Upper lobe of right lung (tissue), 1 donor: ENCODE data around the gene PDE7B. TPM values are rescaled to one million over a fixed set of nuclear protein-coding genes. Genes with fewer than 3 reads are reported as not detected.

ENCODE experiments used
- ATAC-seq: fragments of 200-7000 bp; cut with Tn5 transposase; one replicate; pipeline ENCODE4 v1.9.1; 2020; ENCODE audit warnings: mild to moderate bottlenecking, moderate library complexity
- DNase-seq: peaks from one replicate; pipeline ENCODE4 v3.0.0-alpha.2; 2020
- H3K27ac ChIP-seq: fragments of 200-600 bp; one replicate; pipeline ENCODE4 v1.8.0; 2022
- H3K27me3 ChIP-seq: fragments of 200-600 bp; one replicate; pipeline ENCODE4 v1.8.0; 2022; ENCODE audit warnings: mild to moderate bottlenecking
- H3K36me3 ChIP-seq: fragments of 200-600 bp; one replicate; pipeline ENCODE4 v1.8.0; 2022
- H3K4me1 ChIP-seq: fragments of 200-600 bp; one replicate; pipeline ENCODE4 v1.8.0; 2022
- H3K4me3 ChIP-seq: fragments of 200-600 bp; one replicate; pipeline ENCODE4 v1.8.0; 2022; ENCODE audit warnings: mild to moderate bottlenecking
- H3K9me3 ChIP-seq: fragments of 200-600 bp; one replicate; pipeline ENCODE4 v1.8.0; 2022
- CTCF ChIP-seq: fragments of 200-600 bp; IDR thresholded peaks from one replicate; pipeline ENCODE4 v1.8.0; 2022; ENCODE audit warnings: antibody characterized with exemption
- intact Hi-C: fragments of 100-400 bp; cut with DNase I; formaldehyde crosslinking; loops from one replicate; pipeline ENCODE4 v1.11.0; 2022
- total RNA-seq: library from RNA; stranded (reverse); fragmentation: NEBNext Ultra II Directional; extraction: Animal tissue kit (Norgen Biotek cat#: 25700); gene quantifications from one replicate; pipeline ENCODE4 v1.2.1, GENCODE V29; 2021
- donor health status: DM: no; HTN: yes; CAD: no; lungs with severe emphysema.

Gene PDE7B
- total RNA-seq, 1 donor from 2014 or later, result 4.2 TPM

- ATAC-seq (peak; percentile 55), DNase-seq (no peak)
- no peaks in the 10 kb centered on the region for H3K36me3 ChIP-seq
- no peak for TF ChIP-seq CTCF
- H3K4me1 ChIP-seq, result peaks cover 21% of the 10 kb centered on the region
- intact Hi-C loops, result no loop called here
- H3K9me3 ChIP-seq, result no peaks in the 10 kb centered on the region
- peak overlapping the region; percentile 44 for H3K4me3 ChIP-seq
- peak overlapping the region; percentile 63 for H3K27ac ChIP-seq
- H3K27me3 ChIP-seq, result no peaks in the 10 kb centered on the region
Measured at GRCh38 chr6:136037242-136037875, 185.9 kb downstream of the PDE7B start.

GRCh38 chr6:136037876-136038460 is 186.5 kb downstream of the PDE7B start:
- no peaks in the 10 kb centered on the region for H3K36me3 ChIP-seq

GRCh38 chr6:136038531-136038930 is 187.0 kb downstream of the PDE7B start:
- Histone ChIP-seq H3K36me3 (no peaks in the 10 kb centered on the region), H3K4me3 (peak overlapping the region; percentile 44), H3K27me3 (no peaks in the 10 kb centered on the region), H3K9me3 (no peaks in the 10 kb centered on the region), H3K4me1 (peaks cover 21% of the 10 kb centered on the region), H3K27ac (no peak overlapping the region)
- no peak for TF ChIP-seq CTCF
- no peak for DNase-seq
- intact Hi-C loops, result no loop called here
- no peak for ATAC-seq

More at GRCh38 chr6:136037876-136038460, 186.5 kb downstream of the PDE7B start:
- peak; percentile 25 for TF ChIP-seq CTCF
- peaks cover 21% of the 10 kb centered on the region for H3K4me1 ChIP-seq
- DNase-seq, result peak; percentile 66
- H3K9me3 ChIP-seq, result no peaks in the 10 kb centered on the region
- no peaks in the 10 kb centered on the region for H3K27me3 ChIP-seq
- ATAC-seq, result peak; percentile 67
- H3K27ac ChIP-seq, result peak overlapping the region; percentile 63
- intact Hi-C loops, result no loop called here
- H3K4me3 ChIP-seq, result peak overlapping the region; percentile 44

- Histone ChIP-seq H3K4me3 (peak overlapping the region; percentile 44), H3K4me1 (peaks cover 21% of the 10 kb centered on the region), H3K27me3 (no peaks in the 10 kb centered on the region), H3K9me3 (no peaks in the 10 kb centered on the region), H3K36me3 (no peaks in the 10 kb centered on the region), H3K27ac (no peak overlapping the region)
- no peak for TF ChIP-seq CTCF
- ATAC-seq (no peak), DNase-seq (no peak)
- intact Hi-C loops, result no loop called here
Measured at GRCh38 chr6:136039185-136039584, 187.7 kb downstream of the PDE7B start.

- H3K36me3 ChIP-seq, result no peaks in the 10 kb centered on the region
- no peak overlapping the region for H3K4me3 ChIP-seq
- no peak for ATAC-seq
- no peaks in the 10 kb centered on the region for H3K9me3 ChIP-seq
- peak overlapping the region; percentile 48 for H3K27ac ChIP-seq
- no peaks in the 10 kb centered on the region for H3K27me3 ChIP-seq
- peaks cover 3% of the 10 kb centered on the region for H3K4me1 ChIP-seq
- TF ChIP-seq CTCF, result no peak
- intact Hi-C loops, result no loop called here
- no peak for DNase-seq
Measured at GRCh38 chr6:136050475-136050874, 199.0 kb downstream of the PDE7B start.
